K562 (cell line): ENCODE measurements around the gene THSD8. TPM values are rescaled to one million over a fixed set of nuclear protein-coding genes. Genes with fewer than 3 reads are reported as not detected.

Experiments
- EGR1 ChIP-seq: fragments of 450-650 bp; conservative IDR thresholded peaks from 2 replicates; pipeline ENCODE4 v1.6.1; 2017; ENCODE audit warnings: mild to moderate bottlenecking
- ESRRA ChIP-seq: fragments of 450-650 bp; IDR thresholded peaks from 2 replicates; pipeline ENCODE4 v1.6.1; 2014; ENCODE audit warnings: low read depth, mild to moderate bottlenecking, moderate library complexity, borderline replicate concordance
- GATAD2B ChIP-seq: fragments of 450-650 bp; IDR thresholded peaks from 2 replicates; pipeline ENCODE4 v1.6.1; 2017; ENCODE audit warnings: mild to moderate bottlenecking, borderline replicate concordance
- KHSRP ChIP-seq: fragments of 450-650 bp; IDR thresholded peaks from 2 replicates; pipeline ENCODE4 v1.6.1; 2017
- MCM2 ChIP-seq: fragments of 450-650 bp; IDR thresholded peaks from 2 replicates; pipeline ENCODE4 v1.6.1; 2017; ENCODE audit warnings: low read depth, mild to moderate bottlenecking
- U2AF1 ChIP-seq: fragments of 200-400 bp; formaldehyde crosslinking; optimal IDR thresholded peaks from 2 replicates; pipeline ENCODE3; 2017; ENCODE audit warnings: mild to moderate bottlenecking, low read depth, low read length, moderate library complexity
- ZNF184 ChIP-seq: sonication (generic); formaldehyde crosslinking; IDR thresholded peaks from 2 replicates; pipeline ENCODE4 v1.5.0; 2020; ENCODE audit warnings: missing genetic modification reagents
- ZNF408 ChIP-seq: fragments of 250-450 bp; sonication (Bioruptor Pico); IDR thresholded peaks from 2 replicates; pipeline ENCODE4 v1.4.0; 2020; ENCODE audit warnings: low read depth, mild to moderate bottlenecking, moderate library complexity
- ZNF77 ChIP-seq: fragments of 250-450 bp; sonication (Bioruptor Pico); IDR thresholded peaks from 2 replicates; pipeline ENCODE4 v1.5.0; 2020
- polyA plus RNA-seq, 8 experiments: library from polyadenylated mRNA; depleted of rRNA in 4 of 8; stranded (reverse) in 5 of 8; unstranded in 3 of 8; fragments of >200 nt; fragmentation: Nextera tagmentation in 2 of 8; fragmentation: Illumina TruSeq in 1 of 8; extraction: Ambion mirVana in 2 of 8; extraction: Trizol in 1 of 8; gene quantifications; 2 replicates each; pipeline versions ENCODE4 v1.2.1 to v1.2.3, GENCODE V29; 2011 to 2014; ENCODE audit warnings: inconsistent platforms in 1 of 8, missing spikeins in 1 of 8
- total RNA-seq, 7 experiments: library from RNA; depleted of rRNA in 6 of 7; stranded (reverse); fragments of >200 nt in 6 of 7; fragmentation: Illumina TruSeq in 2 of 7; extraction: Trizol in 2 of 7; gene quantifications; 2 replicates each; pipeline versions ENCODE4 v1.2.1 to v1.2.3, GENCODE V29; 2011 to 2021; ENCODE audit warnings: low replicate concordance in 1 of 7
- TF ChIP-seq, protein P1 (sequence below): fragments of 250-450 bp; sonication (Bioruptor Pico); IDR thresholded peaks from 2 replicates; pipeline ENCODE4 v1.4.0; 2020; ENCODE audit warnings: mild to moderate bottlenecking, moderate library complexity
- TF ChIP-seq, protein P2 (sequence below): fragments of 200-800 bp; sonication (Bioruptor generic); IDR thresholded peaks from 2 replicates; pipeline ENCODE4 v1.6.1; 2016; ENCODE audit warnings: missing genetic modification characterization, missing compliant biosample characterization
- TF ChIP-seq, protein P3 (sequence below): fragments of 250-450 bp; sonication (Bioruptor Pico); IDR thresholded peaks from 2 replicates; pipeline ENCODE4 v1.5.0; 2021
- TF ChIP-seq, protein P4 (sequence below): conservative IDR thresholded peaks from 2 replicates; pipeline ENCODE4 v1.6.1; 2011; ENCODE audit warnings: low read depth, mild to moderate bottlenecking, low read length; ENCODE audit not compliant: control insufficient read depth
- TF ChIP-seq, protein P5 (sequence below): sonication (generic); IDR thresholded peaks from 2 replicates; pipeline ENCODE4 v1.6.1; 2016

The THSD8 gene
- total and polyA plus RNA-seq, 9 of the 15 experiments (the other 6 are each of a cell fraction or from before 2014, with no cell fraction given): 8.4 to 42.4 (median 19.9) TPM; not detected in 2

DNA sequence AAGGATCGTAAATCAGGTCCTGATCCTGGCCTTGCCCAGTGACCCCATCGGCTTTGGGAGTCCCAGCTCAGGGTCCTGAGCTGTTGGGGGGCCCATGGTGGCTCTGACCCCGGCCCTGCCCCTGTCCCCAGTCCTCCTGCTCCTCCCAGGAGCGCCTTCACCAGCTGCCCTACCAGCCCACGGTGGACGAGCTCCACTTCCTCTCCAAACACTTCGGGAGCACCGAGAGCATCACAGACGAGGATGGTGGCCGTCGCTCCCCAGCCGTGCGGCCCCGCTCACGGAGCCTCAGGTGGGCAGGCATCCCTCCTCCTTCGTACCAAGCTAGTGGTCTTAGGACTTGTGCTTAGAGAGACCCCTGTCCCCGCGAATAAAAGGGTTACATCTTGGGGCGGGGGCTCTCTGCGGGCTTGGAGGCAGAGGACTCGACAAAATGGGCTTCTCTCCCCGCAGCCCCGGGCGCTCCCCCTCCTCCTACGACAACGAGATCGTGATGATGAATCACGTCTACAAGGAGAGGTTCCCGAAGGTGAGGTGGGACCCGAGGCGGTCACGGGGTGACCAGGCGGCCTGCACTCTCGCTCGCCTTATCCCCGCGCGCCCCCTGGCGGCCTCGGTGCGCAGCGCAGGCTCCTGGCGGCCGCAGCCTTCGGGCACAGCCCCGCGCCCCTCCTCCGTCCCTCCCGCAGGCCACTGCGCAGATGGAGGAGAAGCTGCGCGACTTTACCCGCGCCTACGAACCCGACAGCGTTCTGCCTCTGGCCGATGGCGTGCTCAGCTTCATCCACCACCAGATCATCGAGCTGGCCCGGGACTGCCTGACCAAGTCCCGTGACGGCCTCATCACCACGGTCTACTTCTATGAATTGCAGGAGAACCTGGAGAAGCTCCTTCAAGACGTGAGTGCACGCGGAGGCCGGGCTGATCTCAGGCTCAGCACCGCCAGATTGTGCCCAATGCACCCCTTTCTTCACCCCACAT, 45.6 kb downstream of the THSD8 start (continued):
- TF ChIP-seq, protein P1, sequence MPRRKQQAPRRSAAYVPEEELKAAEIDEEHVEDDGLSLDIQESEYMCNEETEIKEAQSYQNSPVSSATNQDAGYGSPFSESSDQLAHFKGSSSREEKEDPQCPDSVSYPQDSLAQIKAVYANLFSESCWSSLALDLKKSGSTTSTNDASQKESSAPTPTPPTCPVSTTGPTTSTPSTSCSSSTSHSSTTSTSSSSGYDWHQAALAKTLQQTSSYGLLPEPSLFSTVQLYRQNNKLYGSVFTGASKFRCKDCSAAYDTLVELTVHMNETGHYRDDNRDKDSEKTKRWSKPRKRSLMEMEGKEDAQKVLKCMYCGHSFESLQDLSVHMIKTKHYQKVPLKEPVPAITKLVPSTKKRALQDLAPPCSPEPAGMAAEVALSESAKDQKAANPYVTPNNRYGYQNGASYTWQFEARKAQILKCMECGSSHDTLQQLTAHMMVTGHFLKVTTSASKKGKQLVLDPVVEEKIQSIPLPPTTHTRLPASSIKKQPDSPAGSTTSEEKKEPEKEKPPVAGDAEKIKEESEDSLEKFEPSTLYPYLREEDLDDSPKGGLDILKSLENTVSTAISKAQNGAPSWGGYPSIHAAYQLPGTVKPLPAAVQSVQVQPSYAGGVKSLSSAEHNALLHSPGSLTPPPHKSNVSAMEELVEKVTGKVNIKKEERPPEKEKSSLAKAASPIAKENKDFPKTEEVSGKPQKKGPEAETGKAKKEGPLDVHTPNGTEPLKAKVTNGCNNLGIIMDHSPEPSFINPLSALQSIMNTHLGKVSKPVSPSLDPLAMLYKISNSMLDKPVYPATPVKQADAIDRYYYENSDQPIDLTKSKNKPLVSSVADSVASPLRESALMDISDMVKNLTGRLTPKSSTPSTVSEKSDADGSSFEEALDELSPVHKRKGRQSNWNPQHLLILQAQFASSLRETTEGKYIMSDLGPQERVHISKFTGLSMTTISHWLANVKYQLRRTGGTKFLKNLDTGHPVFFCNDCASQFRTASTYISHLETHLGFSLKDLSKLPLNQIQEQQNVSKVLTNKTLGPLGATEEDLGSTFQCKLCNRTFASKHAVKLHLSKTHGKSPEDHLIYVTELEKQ (CRISPR knock-in tag): no peak
- TF ChIP-seq, protein P2, sequence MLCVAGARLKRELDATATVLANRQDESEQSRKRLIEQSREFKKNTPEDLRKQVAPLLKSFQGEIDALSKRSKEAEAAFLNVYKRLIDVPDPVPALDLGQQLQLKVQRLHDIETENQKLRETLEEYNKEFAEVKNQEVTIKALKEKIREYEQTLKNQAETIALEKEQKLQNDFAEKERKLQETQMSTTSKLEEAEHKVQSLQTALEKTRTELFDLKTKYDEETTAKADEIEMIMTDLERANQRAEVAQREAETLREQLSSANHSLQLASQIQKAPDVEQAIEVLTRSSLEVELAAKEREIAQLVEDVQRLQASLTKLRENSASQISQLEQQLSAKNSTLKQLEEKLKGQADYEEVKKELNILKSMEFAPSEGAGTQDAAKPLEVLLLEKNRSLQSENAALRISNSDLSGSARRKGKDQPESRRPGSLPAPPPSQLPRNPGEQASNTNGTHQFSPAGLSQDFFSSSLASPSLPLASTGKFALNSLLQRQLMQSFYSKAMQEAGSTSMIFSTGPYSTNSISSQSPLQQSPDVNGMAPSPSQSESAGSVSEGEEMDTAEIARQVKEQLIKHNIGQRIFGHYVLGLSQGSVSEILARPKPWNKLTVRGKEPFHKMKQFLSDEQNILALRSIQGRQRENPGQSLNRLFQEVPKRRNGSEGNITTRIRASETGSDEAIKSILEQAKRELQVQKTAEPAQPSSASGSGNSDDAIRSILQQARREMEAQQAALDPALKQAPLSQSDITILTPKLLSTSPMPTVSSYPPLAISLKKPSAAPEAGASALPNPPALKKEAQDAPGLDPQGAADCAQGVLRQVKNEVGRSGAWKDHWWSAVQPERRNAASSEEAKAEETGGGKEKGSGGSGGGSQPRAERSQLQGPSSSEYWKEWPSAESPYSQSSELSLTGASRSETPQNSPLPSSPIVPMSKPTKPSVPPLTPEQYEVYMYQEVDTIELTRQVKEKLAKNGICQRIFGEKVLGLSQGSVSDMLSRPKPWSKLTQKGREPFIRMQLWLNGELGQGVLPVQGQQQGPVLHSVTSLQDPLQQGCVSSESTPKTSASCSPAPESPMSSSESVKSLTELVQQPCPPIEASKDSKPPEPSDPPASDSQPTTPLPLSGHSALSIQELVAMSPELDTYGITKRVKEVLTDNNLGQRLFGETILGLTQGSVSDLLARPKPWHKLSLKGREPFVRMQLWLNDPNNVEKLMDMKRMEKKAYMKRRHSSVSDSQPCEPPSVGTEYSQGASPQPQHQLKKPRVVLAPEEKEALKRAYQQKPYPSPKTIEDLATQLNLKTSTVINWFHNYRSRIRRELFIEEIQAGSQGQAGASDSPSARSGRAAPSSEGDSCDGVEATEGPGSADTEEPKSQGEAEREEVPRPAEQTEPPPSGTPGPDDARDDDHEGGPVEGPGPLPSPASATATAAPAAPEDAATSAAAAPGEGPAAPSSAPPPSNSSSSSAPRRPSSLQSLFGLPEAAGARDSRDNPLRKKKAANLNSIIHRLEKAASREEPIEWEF (CRISPR knock-in tag): no peak
- TF ChIP-seq ESRRA: peak; percentile 56; the same call in 1 of the 2 replicates
- no peak for TF ChIP-seq ZNF184 (CRISPR knock-in tag)
- no peak for TF ChIP-seq GATAD2B
- TF ChIP-seq U2AF1: no peak
- no peak for TF ChIP-seq MCM2
- no peak for TF ChIP-seq ZNF408 (CRISPR knock-in tag)
- TF ChIP-seq KHSRP: no peak
- TF ChIP-seq, protein P3, sequence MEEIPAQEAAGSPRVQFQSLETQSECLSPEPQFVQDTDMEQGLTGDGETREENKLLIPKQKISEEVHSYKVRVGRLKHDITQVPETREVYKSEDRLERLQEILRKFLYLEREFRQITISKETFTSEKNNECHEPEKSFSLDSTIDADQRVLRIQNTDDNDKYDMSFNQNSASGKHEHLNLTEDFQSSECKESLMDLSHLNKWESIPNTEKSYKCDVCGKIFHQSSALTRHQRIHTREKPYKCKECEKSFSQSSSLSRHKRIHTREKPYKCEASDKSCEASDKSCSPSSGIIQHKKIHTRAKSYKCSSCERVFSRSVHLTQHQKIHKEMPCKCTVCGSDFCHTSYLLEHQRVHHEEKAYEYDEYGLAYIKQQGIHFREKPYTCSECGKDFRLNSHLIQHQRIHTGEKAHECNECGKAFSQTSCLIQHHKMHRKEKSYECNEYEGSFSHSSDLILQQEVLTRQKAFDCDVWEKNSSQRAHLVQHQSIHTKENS (CRISPR knock-in tag): no peak
- TF ChIP-seq, protein P4, sequence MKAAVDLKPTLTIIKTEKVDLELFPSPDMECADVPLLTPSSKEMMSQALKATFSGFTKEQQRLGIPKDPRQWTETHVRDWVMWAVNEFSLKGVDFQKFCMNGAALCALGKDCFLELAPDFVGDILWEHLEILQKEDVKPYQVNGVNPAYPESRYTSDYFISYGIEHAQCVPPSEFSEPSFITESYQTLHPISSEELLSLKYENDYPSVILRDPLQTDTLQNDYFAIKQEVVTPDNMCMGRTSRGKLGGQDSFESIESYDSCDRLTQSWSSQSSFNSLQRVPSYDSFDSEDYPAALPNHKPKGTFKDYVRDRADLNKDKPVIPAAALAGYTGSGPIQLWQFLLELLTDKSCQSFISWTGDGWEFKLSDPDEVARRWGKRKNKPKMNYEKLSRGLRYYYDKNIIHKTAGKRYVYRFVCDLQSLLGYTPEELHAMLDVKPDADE: peak; percentile 48; the same call in 1 of the 2 replicates
- TF ChIP-seq EGR1: peak; percentile 41
- TF ChIP-seq ZNF77 (CRISPR knock-in tag): no peak
- TF ChIP-seq, protein P5, sequence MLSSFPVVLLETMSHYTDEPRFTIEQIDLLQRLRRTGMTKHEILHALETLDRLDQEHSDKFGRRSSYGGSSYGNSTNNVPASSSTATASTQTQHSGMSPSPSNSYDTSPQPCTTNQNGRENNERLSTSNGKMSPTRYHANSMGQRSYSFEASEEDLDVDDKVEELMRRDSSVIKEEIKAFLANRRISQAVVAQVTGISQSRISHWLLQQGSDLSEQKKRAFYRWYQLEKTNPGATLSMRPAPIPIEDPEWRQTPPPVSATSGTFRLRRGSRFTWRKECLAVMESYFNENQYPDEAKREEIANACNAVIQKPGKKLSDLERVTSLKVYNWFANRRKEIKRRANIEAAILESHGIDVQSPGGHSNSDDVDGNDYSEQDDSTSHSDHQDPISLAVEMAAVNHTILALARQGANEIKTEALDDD: no peak
